Transverse colon (tissue), 4 donors: ENCODE measurements around the gene EEFSEC. TPM values are rescaled to one million over a fixed set of nuclear protein-coding genes. Genes with fewer than 3 reads are reported as not detected.

ENCODE experiments used
- DNase-seq: peaks from one replicate; pipeline ENCODE4 v3.0.0-alpha.2; 2019
- H3K27ac ChIP-seq, 4 donors: fragments of 200-600 bp; sonication (generic); 2 replicates each; pipeline ENCODE4 v1.5.1; 2016 to 2018; ENCODE audit warnings: inconsistent platforms in 4 of 4
- H3K27me3 ChIP-seq: fragments of 200-600 bp; sonication (generic); 2 replicates; pipeline ENCODE4 v1.5.1; 2017; ENCODE audit warnings: inconsistent platforms
- H3K36me3 ChIP-seq, 4 donors: fragments of 200-600 bp; sonication (generic); 2 replicates each; pipeline ENCODE4 v1.5.1; 2017 to 2019; ENCODE audit warnings: inconsistent platforms in 4 of 4
- H3K4me1 ChIP-seq, 4 donors: fragments of 200-600 bp; sonication (generic); 2 replicates each; pipeline ENCODE4 v1.5.1; 2017 to 2020; ENCODE audit warnings: inconsistent platforms in 4 of 4
- H3K4me3 ChIP-seq, 4 donors: fragments of 200-600 bp; sonication (generic); 1 replicate in 1 of 4; 2 replicates in 3 of 4; pipeline versions ENCODE4 v1.5.1 to v1.6.1; 2017 to 2019; ENCODE audit warnings: inconsistent platforms in 4 of 4
- H3K9me3 ChIP-seq, 2 donors: fragments of 200-600 bp; sonication (generic); 2 replicates each; pipeline ENCODE4 v1.5.1; 2017 to 2019; ENCODE audit warnings: inconsistent platforms in 2 of 2
- EP300 ChIP-seq: sonication (generic); formaldehyde crosslinking; IDR thresholded peaks from one replicate; pipeline ENCODE4 v1.6.1; 2017; ENCODE audit warnings: antibody characterized with exemption, low read depth
- POLR2A ChIP-seq: fragments of 450-650 bp; IDR thresholded peaks from one replicate; pipeline ENCODE4 v1.6.1; 2016; ENCODE audit warnings: antibody characterized with exemption, mild to moderate bottlenecking, moderate library complexity
- POLR2AphosphoS5 ChIP-seq, 3 donors: sonication (generic); formaldehyde crosslinking; IDR thresholded peaks; one replicate each; pipeline ENCODE4 v1.6.1; 2016; ENCODE audit warnings: antibody characterized with exemption in 3 of 3
- WGBS, 2 donors: methylation state at CpG; one replicate each; pipeline ENCODE4 v1.1.5; 2018; ENCODE audit warnings: low coverage in 1 of 2; 5-methylcytosine and 5-hydroxymethylcytosine counted together
- in situ Hi-C, 4 donors: fragments of 200-750 bp; cut with MboI; loops; one replicate each; pipeline versions ENCODE4 v1.15.0 to v1.15.1; 2017; ENCODE audit warnings: low sequenced_read_pairs in 3 of 4, low pct_ligation_motif_present in 1 of 4, low pct_unique_long_range_greater_than_20kb in 1 of 4
- intact Hi-C: fragments of 100-400 bp; cut with DNase I; formaldehyde crosslinking; loops from one replicate; pipeline ENCODE4 v1.15.1; 2023; ENCODE audit warnings: low total_unique reads
- total RNA-seq, 4 donors: library from RNA; depleted of rRNA; stranded (reverse); fragments of >200 nt; gene quantifications; one replicate each; pipeline ENCODE4 v1.1.0, GENCODE V29; 2016
- TF ChIP-seq, protein P1 (sequence below), 5 experiments: fragments of 200-600 bp in 3 of 5; fragments of 450-650 bp in 2 of 5; sonication (generic) in 3 of 5; IDR thresholded peaks; 1 replicate in 2 of 5; 2 replicates in 3 of 5; pipeline ENCODE4 v1.5.1; 2016 to 2017; ENCODE audit warnings: antibody characterized with exemption in 5 of 5, inconsistent platforms in 3 of 5, mild to moderate bottlenecking in 2 of 5, moderate library complexity in 1 of 5

EEFSEC gene
- total RNA-seq, 4 donors from 2014 or later, result 10.3 to 16.8 (median 14.2) TPM

DNA sequence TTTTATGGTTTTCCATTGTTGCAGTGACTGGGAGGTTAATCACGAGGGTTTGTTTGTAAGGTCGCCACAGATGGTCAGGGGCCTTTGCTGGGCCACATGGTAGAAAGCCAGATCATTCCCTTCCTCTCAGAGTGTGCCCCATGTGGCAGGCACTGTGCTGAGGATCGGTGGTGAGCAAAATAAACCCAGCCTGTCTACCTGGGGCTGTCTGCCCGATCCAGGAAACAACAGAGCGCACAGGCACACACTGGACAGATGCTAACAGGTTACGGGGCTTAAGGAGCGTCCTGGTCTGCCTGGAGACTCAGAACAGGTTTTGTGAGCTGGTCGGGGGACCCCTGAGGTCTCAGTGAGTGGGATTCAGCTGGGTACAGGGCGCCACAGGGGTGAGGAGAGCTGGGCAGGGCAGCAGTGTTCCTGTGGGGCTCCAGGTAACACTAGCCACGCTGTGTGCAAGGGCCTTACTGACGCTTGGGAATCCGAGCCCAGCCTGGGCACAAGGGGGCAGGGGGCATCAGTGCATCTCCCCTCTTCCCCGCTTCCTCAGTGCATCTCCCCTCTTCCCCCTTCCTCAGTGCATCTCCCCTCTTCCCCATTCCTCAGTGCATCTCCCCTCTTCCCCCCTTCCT, 177.0 kb downstream of the EEFSEC start:
- H3K4me3 ChIP-seq, result no peak overlapping the region
- H3K4me1 ChIP-seq, result no peaks in the 10 kb centered on the region
- H3K36me3 ChIP-seq, result no peaks in the 10 kb centered on the region
- TF ChIP-seq, protein P1, sequence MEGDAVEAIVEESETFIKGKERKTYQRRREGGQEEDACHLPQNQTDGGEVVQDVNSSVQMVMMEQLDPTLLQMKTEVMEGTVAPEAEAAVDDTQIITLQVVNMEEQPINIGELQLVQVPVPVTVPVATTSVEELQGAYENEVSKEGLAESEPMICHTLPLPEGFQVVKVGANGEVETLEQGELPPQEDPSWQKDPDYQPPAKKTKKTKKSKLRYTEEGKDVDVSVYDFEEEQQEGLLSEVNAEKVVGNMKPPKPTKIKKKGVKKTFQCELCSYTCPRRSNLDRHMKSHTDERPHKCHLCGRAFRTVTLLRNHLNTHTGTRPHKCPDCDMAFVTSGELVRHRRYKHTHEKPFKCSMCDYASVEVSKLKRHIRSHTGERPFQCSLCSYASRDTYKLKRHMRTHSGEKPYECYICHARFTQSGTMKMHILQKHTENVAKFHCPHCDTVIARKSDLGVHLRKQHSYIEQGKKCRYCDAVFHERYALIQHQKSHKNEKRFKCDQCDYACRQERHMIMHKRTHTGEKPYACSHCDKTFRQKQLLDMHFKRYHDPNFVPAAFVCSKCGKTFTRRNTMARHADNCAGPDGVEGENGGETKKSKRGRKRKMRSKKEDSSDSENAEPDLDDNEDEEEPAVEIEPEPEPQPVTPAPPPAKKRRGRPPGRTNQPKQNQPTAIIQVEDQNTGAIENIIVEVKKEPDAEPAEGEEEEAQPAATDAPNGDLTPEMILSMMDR (IDR thresholded peaks at IDR 0.05), result no peak
- TF ChIP-seq EP300 (no peak), POLR2AphosphoS5 (IDR thresholded peaks at IDR 0.05) (no peak), POLR2A (no peak)
- H3K27me3 ChIP-seq, result no peaks in the 10 kb centered on the region
- H3K27ac ChIP-seq, result no peak overlapping the region
- intact Hi-C loops (no loop called here), in situ Hi-C loops (no loop called here)
- DNase-seq, result no peak
- 86 to 89% methylated on average over 2 to 13 of the region's 13 CpGs for WGBS, 2 donors
- H3K9me3 ChIP-seq, result no peaks in the 10 kb centered on the region

DNA sequence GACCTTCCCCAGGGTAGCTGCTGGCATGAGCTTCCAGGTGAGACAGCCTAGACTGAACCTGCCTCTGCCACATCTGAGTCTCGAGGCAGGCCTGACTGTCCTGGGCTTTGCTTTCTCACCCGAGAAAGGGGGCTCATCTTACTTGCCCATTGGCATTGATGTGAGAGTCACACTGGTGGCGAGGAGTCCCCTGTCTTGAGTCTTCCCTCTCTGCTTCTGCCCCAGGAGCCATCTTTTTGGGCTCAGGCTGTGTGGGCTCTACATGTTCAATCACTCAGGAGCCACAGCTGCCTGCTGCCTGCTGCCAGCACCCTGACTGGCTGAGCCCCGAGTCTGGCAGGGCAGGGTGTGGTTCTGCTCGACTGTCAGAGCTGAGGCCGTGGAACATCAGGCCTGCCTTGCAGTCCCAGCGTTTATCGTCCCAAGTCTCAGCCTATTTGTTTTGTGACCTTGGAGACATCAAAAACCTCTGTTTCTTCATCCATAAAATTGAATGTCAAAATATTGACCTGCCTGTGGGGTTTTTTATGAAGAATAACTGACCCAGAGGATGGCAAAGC, 180.9 kb downstream of the EEFSEC start:
- Histone ChIP-seq H3K36me3 (no peaks in the 10 kb centered on the region), H3K9me3 (no peaks in the 10 kb centered on the region), H3K4me1 (no peaks in the 10 kb centered on the region), H3K27ac (no peak overlapping the region), H3K4me3 (no peak overlapping the region), H3K27me3 (no peaks in the 10 kb centered on the region)
- in situ Hi-C loops, result no loop called here
- intact Hi-C loops, result no loop called here
- WGBS, 2 donors, result 93 to 100% methylated on average over 3 to 8 of the region's 8 CpGs
- TF ChIP-seq, protein P1 (IDR thresholded peaks at IDR 0.05), result no peak
- TF ChIP-seq POLR2A (no peak), EP300 (no peak), POLR2AphosphoS5 (IDR thresholded peaks at IDR 0.05) (no peak)
- no peak for DNase-seq

DNA sequence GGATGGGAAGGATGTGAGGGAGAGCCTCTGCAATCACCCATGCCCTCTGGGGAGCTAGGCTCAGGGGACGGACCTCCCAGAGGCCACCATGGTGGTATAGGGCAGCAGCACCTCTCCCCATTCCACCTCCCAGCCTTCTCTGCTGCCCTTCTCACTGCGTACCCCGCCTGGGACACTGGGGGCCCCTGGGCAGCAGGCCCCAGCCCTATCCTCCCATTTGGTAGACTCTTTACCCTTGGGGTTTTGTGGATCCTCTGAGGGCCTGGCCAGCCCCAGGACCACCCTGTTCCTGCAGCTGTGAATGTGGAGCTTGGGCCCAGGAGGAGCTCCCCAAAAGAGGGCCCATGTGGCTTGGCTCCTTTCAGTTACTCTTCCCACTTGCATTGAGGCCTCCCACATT, 181.5 kb downstream of the EEFSEC start:
- Histone ChIP-seq H3K36me3 (no peaks in the 10 kb centered on the region), H3K27me3 (no peaks in the 10 kb centered on the region), H3K9me3 (no peaks in the 10 kb centered on the region), H3K27ac (no peak overlapping the region), H3K4me3 (no peak overlapping the region), H3K4me1 (no peaks in the 10 kb centered on the region)
- 92% methylated on average over 3 of the region's 3 CpGs; no CpG with 5 or more reads in 1 of the 2 donors for WGBS, 2 donors
- TF ChIP-seq, protein P1 (IDR thresholded peaks at IDR 0.05), result no peak
- no peak for TF ChIP-seq EP300
- no peak for TF ChIP-seq POLR2AphosphoS5 (IDR thresholded peaks at IDR 0.05)
- no peak for TF ChIP-seq POLR2A
- intact Hi-C loops, result no loop called here
- no peak for DNase-seq
- in situ Hi-C loops, result no loop called here

DNA sequence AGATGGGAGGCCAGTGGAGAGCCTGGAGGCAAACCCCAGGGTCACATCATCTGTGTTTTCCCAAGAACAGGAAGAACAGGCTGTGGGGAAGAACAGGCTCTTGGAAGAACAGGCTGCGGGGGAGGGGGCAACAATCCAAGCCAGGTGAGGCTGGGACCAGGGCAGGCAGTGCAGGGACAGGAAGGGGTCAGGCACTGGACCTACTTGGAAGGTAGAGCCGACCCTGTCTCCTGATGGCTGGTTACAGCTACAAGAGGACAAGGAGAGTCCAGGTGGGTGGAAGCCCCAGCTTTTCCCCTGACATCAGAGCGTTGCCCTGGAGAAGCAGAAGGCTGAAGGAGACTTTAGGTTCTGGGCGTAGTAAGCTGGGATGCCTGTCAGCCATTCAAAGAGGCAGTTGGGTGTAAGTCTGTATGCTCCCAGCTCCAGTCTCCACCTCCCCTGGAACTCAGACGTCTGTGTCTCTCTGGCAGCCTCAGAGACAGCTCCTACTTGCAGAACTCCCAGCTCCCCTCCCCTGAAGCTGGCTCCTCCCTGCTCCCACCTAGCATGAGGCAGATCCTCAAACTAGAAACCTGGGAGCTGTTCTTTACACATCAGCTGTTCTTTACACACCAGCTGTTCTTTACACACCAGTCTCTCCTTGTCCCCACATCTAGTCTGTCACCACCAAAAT, 182.5 kb downstream of the EEFSEC start:
- no peak for DNase-seq
- intact Hi-C loops (no loop called here), in situ Hi-C loops (no loop called here)
- H3K27me3 ChIP-seq, result no peaks in the 10 kb centered on the region
- 59% methylated on average over 5 of the region's 5 CpGs; no CpG with 5 or more reads in 1 of the 2 donors for WGBS, 2 donors
- no peak overlapping the region for H3K27ac ChIP-seq
- H3K4me1 ChIP-seq, result no peaks in the 10 kb centered on the region
- no peaks in the 10 kb centered on the region for H3K9me3 ChIP-seq
- no peak for TF ChIP-seq POLR2AphosphoS5 (IDR thresholded peaks at IDR 0.05)
- TF ChIP-seq EP300, result no peak
- no peak for TF ChIP-seq POLR2A
- TF ChIP-seq, protein P1 (IDR thresholded peaks at IDR 0.05), result no peak
- H3K36me3 ChIP-seq, result no peaks in the 10 kb centered on the region
- H3K4me3 ChIP-seq, result no peak overlapping the region
